Lower leg skin (tissue), 4 donors: ENCODE results near the gene CBFA2T3. TPM values are rescaled to one million over a fixed set of nuclear protein-coding genes. Genes with fewer than 3 reads are reported as not detected.

ENCODE experiments used
- DNase-seq, 2 donors: peaks; one replicate each; pipeline ENCODE4 v3.0.0-alpha.2; 2019; ENCODE audit warnings: low spot score in 2 of 2
- H3K4me3 ChIP-seq: fragments of 200-600 bp; sonication (generic); 2 replicates; pipeline ENCODE4 v1.5.1; 2017; ENCODE audit warnings: mild to moderate bottlenecking, low read depth; ENCODE audit not compliant: poor library complexity, severe bottlenecking
- POLR2A ChIP-seq, 2 donors: fragments of 450-650 bp; IDR thresholded peaks; one replicate each; pipeline ENCODE4 v1.6.1; 2016 to 2017; ENCODE audit warnings: antibody characterized with exemption in 2 of 2, mild to moderate bottlenecking in 1 of 2, moderate library complexity in 1 of 2
- WGBS, 2 donors: methylation state at CpG; one replicate each; pipeline ENCODE4 v1.1.5; 2018; 5-methylcytosine and 5-hydroxymethylcytosine counted together
- intact Hi-C: fragments of 100-400 bp; cut with DNase I; formaldehyde crosslinking; loops from one replicate; pipeline ENCODE4 v1.15.0; 2023; ENCODE audit warnings: low total_unique reads
- total RNA-seq, 4 donors: library from RNA; depleted of rRNA; stranded (reverse); fragments of >200 nt; gene quantifications; one replicate each; pipeline ENCODE4 v1.1.0, GENCODE V29; 2016
- TF ChIP-seq, protein P1 (sequence below), 3 donors: fragments of 450-650 bp; IDR thresholded peaks; one replicate each; pipeline ENCODE4 v1.5.1; 2016; ENCODE audit warnings: antibody characterized with exemption in 3 of 3, mild to moderate bottlenecking in 3 of 3, moderate library complexity in 2 of 3

The CBFA2T3 gene
- total RNA-seq, 4 donors from 2014 or later, result 0.93 to 4.4 (median 2.9) TPM

DNA sequence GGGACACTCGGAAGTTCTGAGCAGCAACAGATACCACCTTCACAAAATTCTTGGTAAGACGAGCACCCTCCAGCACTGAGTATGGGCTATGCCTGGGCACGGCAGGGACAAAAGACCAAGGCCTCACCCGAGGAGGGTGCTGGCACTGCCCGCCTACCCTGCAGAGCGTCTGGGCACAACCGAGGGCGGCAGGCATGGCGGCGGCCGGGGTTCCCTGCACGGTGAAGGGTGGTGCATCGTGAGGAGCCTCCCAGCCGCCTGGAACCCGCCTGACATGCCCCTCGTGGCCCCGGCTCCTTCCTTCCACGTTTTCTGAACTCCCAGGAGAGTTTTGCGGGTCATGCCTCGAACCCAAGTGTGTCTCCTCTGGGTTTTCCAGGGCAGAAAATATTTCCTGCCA, 139.2 kb downstream of the CBFA2T3 start:
- 91 to 92% methylated on average over 20 of the region's 20 CpGs for WGBS, 2 donors
- intact Hi-C loops, result no loop called here
- no peak for DNase-seq
- H3K4me3 ChIP-seq, result no peak overlapping the region
- no peak for TF ChIP-seq POLR2A (IDR thresholded peaks at IDR 0.05)
- TF ChIP-seq, protein P1, sequence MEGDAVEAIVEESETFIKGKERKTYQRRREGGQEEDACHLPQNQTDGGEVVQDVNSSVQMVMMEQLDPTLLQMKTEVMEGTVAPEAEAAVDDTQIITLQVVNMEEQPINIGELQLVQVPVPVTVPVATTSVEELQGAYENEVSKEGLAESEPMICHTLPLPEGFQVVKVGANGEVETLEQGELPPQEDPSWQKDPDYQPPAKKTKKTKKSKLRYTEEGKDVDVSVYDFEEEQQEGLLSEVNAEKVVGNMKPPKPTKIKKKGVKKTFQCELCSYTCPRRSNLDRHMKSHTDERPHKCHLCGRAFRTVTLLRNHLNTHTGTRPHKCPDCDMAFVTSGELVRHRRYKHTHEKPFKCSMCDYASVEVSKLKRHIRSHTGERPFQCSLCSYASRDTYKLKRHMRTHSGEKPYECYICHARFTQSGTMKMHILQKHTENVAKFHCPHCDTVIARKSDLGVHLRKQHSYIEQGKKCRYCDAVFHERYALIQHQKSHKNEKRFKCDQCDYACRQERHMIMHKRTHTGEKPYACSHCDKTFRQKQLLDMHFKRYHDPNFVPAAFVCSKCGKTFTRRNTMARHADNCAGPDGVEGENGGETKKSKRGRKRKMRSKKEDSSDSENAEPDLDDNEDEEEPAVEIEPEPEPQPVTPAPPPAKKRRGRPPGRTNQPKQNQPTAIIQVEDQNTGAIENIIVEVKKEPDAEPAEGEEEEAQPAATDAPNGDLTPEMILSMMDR (IDR thresholded peaks at IDR 0.05), result no peak

DNA sequence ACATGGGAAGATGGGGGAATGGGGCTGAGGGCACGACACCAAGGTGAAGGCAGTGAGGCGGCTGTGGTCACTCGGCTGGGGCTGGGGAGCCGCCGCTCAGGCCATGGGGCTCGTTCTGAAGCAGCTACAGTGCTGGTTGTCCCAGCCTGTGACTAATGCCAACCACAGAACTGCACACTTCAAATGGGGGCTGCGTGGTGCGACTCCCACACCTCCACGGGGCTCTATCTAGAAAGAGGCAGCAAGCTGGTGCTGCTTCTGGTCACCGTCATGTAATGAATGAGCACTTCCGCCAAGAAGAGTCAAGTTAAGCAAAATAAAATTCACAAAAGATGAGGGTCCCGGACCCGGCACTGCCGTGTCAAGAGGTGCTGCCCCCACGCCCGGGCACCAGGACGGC, 140.2 kb downstream of the CBFA2T3 start:
- TF ChIP-seq POLR2A (IDR thresholded peaks at IDR 0.05), result no peak
- TF ChIP-seq, protein P1 (IDR thresholded peaks at IDR 0.05), result no peak
- WGBS, 2 donors, result 93 to 96% methylated on average over 17 of the region's 17 CpGs
- intact Hi-C loops, result no loop called here
- no peak overlapping the region for H3K4me3 ChIP-seq
- no peak for DNase-seq

DNA sequence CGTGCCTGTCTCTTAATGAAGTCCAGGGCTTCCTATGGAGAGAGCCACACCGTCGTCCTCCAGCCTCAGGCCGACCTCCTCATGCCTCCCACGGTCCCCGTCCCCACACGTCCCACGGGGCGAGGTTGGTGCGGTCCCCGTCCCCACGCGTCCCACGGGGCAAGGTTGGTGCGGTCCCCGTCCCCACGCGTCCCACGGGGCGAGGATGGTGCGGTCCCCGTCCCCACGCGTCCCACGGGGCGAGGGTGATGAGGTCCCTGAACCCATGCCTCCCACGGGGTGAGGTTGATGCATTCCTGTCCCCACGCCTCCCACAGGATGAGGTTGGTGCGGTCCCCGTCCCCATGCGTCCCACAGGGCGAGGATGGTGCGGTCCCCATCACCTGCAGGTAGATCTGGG, 141.2 kb downstream of the CBFA2T3 start:
- no peak for TF ChIP-seq POLR2A (IDR thresholded peaks at IDR 0.05)
- TF ChIP-seq, protein P1 (IDR thresholded peaks at IDR 0.05), result no peak
- DNase-seq, result no peak
- WGBS, 2 donors, result 95 to 96% methylated on average over 33 of the region's 33 CpGs
- intact Hi-C loops, result no loop called here
- H3K4me3 ChIP-seq, result no peak overlapping the region

DNA sequence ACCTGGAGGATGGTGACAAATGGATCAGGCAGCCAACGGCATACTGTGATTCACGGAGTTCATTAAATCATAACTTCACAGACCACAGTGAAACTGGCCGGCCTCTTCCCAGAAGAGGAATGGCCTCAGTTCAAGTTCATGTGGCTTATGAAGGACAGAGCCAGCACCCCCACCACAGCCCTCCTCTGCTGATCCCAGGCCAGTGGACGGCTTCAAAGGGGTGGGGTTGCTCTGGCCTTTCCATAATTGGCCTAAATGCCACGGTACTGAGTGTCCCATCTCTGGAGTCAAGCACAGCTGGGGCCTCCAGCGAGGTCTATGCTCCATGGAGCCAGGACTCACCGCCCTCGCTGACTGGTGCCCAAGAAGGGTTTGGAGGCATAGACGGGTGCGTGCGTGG, 141.6 kb downstream of the CBFA2T3 start:
- DNase-seq, result no peak
- no peak overlapping the region for H3K4me3 ChIP-seq
- TF ChIP-seq, protein P1 (IDR thresholded peaks at IDR 0.05), result no peak
- no peak for TF ChIP-seq POLR2A (IDR thresholded peaks at IDR 0.05)
- 75 to 79% methylated on average over 11 of the region's 11 CpGs for WGBS, 2 donors
- intact Hi-C loops, result no loop called here

DNA sequence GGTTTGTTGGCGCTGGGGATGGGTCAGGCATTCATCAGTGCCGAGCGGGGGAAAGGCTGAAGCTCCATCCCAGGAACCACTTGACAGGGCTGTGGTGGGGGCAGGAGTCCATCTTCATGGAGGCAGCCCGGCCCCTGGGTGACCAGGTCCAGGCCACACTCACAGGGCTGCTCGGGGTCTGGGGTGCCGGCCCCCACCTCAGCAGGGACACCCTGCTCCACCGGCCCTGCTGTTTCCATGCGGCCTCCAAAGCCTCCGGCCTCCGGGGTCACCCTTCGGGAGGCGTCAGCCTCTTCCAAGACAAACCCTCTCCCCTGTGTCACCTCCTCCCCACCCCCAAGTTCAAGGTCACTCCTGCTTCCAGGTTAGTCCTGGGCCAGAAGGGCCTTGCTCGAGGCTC, 142.3 kb downstream of the CBFA2T3 start:
- no peak for DNase-seq
- intact Hi-C loops, result no loop called here
- H3K4me3 ChIP-seq, result no peak overlapping the region
- no peak for TF ChIP-seq POLR2A (IDR thresholded peaks at IDR 0.05)
- TF ChIP-seq, protein P1 (IDR thresholded peaks at IDR 0.05), result no peak
- WGBS, 2 donors, result 90 to 98% methylated on average over 11 of the region's 13 CpGs

DNA sequence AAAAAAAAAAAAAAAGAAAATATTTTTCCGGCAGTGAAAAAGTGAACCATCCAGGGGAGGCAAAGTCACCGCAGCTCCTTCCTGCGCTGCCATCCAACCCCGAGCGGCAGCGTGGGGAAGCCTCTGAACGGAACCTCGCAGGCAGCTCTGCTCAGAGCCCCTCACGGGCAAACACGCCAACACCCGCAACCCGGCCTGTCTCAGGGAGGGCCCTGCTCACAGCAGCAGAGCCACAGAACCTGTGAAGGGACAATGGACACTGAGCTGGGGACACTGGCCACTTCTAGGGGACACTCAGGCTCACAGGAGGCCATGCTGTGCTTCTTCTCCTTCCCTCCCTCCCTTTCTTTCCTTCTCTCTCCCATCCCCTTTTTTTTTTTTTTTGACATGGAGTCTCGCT, 143.9 kb downstream of the CBFA2T3 start:
- H3K4me3 ChIP-seq, result no peak overlapping the region
- 95 to 96% methylated on average over 13 of the region's 13 CpGs for WGBS, 2 donors
- DNase-seq, result no peak
- intact Hi-C loops, result no loop called here
- TF ChIP-seq, protein P1 (IDR thresholded peaks at IDR 0.05), result no peak
